Pancreas (tissue), 10 donors: ENCODE data around the gene SMAD4. TPM values are rescaled to one million over a fixed set of nuclear protein-coding genes. Genes with fewer than 3 reads are reported as not detected.

ENCODE experiments used
- ATAC-seq, 4 donors: fragments of 200-7000 bp; cut with Tn5 transposase; one replicate each; pipeline versions ENCODE4 v1.8.0 to v1.9.1; 2020; ENCODE audit warnings: mild to moderate bottlenecking in 4 of 4, moderate library complexity in 4 of 4
- DNase-seq, 6 donors: peaks; one replicate each; pipeline ENCODE4 v3.0.0-alpha.2; 2020
- FAIRE-seq: peaks from 2 replicates; lab custom pipeline; 2012; peaks lifted over from hg19 to GRCh38; lab: Jason Lieb, UNC
- H3K27ac ChIP-seq, 4 donors: fragments of 200-600 bp; sonication (generic); 1 replicate in 3 of 4; 2 replicates in 1 of 4; pipeline versions ENCODE4 v1.5.0 to v1.8.0; 2020
- H3K27me3 ChIP-seq, 4 donors: fragments of 200-600 bp; one replicate each; pipeline ENCODE4 v1.8.0; 2021
- H3K36me3 ChIP-seq, 3 donors: fragments of 200-600 bp; sonication (generic) in 1 of 3; one replicate each; pipeline versions ENCODE4 v1.5.0 to v1.8.0; 2020 to 2021
- H3K4me1 ChIP-seq, 3 donors: fragments of 200-600 bp; one replicate each; pipeline ENCODE4 v1.8.0; 2021
- H3K4me3 ChIP-seq, 4 donors: fragments of 200-600 bp; sonication (generic) in 2 of 4; one replicate each; pipeline versions ENCODE4 v1.5.0 to v1.8.0; 2020 to 2021
- H3K9me3 ChIP-seq, 4 donors: fragments of 200-600 bp; one replicate each; pipeline ENCODE4 v1.8.0; 2021
- CTCF ChIP-seq, 4 donors: fragments of 200-600 bp; sonication (generic) in 3 of 4; IDR thresholded peaks; one replicate each; pipeline versions ENCODE4 v1.5.0 to v1.8.0; 2021; ENCODE audit warnings: antibody characterized with exemption in 4 of 4
- WGBS, 2 donors: extraction: QIAGEN DNeasy Blood & Tissue Kit; methylation state at CpG; one replicate each; pipeline ENCODE4 v1.1.7; 2013; 5-methylcytosine and 5-hydroxymethylcytosine counted together
- intact Hi-C, 3 donors: fragments of 100-400 bp; cut with DNase I; formaldehyde crosslinking; loops; one replicate each; pipeline versions ENCODE4 v1.11.1 to v1.14.2; 2022
- polyA plus RNA-seq, 2 donors: library from polyadenylated mRNA; stranded (reverse); fragments of 200-250 nt; gene quantifications; one replicate each; pipeline ENCODE4 v1.2.3, GENCODE V29; 2013
- total RNA-seq, 6 donors: library from RNA; stranded (reverse); fragmentation: NEBNext Ultra II Directional in 4 of 6; extraction: Animal tissue kit (Norgen Biotek cat#: 25700) in 4 of 6; gene quantifications; one replicate each; pipeline versions ENCODE4 v1.2.1 to v1.2.4, GENCODE V29; 2021 to 2023
- donor health status: healthy with polysubstance abuse.
- donor health status: DM: no; HTN: no; CAD: no; lungs with moderate emphysema.
- donor health status: DM: no; HTN: no; CAD: no.
- donor health status: control.
- donor health status: control.
- donor health status: Bipolar disorder and iron deficiency.
- donor health status: DM: yes; HTN: yes; CAD: no.
- donor health status: DM: no; HTN: no; CAD: no.
- donor health status: DM: no; HTN: no; CAD: no.
- donor health status: DM: yes; HTN: yes; CAD: no.

Gene SMAD4
- total and polyA plus RNA-seq, 8 donors, result 8.6 to 77.6 (median 44.0) TPM

DNA sequence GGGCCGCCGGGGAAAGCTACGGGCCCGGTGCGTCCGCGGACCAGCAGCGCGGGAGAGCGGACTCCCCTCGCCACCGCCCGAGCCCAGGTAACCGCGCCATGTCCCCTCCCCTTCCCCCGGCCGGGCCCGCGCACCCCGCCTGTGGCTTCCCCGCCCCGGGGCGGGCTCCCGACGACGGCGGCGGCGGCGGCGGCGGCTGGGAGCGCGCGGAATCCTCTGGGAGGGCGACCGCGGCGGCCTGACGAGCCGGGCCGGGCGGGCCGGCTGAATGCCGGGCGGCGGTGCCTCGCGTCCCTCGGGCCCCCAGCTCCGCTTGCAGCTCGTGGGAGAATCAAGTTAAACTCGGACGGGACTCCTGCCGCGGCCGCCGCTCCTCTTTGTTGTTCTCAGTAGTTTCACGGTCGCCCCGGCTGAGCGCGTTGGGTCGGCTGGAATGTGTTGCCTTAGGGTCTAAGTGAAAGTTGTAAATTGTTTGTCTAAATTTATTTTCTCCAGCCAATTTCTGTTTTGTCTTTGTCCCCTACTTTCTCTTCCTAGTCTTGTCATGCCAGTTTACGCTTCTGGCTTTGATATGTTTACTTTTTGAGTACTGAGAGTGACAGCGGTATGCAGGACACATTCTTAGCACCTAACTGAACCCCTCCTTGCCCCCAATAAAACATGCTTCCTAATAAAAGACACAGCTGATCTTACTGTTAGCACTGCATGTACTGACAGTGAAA lies 685 bp downstream of the SMAD4 start:
- no peaks in the 10 kb centered on the region for H3K36me3 ChIP-seq
- ATAC-seq, result peak; percentile 72 to 85 (median 78)
- peaks cover 12 to 28% (median 26%) of the 10 kb centered on the region in 3 donors for H3K4me1 ChIP-seq
- FAIRE-seq, result no peak
- no peaks in the 10 kb centered on the region for H3K27me3 ChIP-seq
- intact Hi-C loops, result no loop called here
- H3K4me3 ChIP-seq, result peak overlapping the region; percentile 65 to 75 (median 72)
- no peak for TF ChIP-seq CTCF (IDR thresholded peaks at IDR 0.05)
- H3K9me3 ChIP-seq, result no peaks in the 10 kb centered on the region
- peak; percentile 74 to 92 (median 82) for DNase-seq
- peak overlapping the region; percentile 89 to 99 (median 98) for H3K27ac ChIP-seq
- WGBS, 2 donors, result 0 to 1% methylated on average over 42 to 66 of the region's 66 CpGs

DNA sequence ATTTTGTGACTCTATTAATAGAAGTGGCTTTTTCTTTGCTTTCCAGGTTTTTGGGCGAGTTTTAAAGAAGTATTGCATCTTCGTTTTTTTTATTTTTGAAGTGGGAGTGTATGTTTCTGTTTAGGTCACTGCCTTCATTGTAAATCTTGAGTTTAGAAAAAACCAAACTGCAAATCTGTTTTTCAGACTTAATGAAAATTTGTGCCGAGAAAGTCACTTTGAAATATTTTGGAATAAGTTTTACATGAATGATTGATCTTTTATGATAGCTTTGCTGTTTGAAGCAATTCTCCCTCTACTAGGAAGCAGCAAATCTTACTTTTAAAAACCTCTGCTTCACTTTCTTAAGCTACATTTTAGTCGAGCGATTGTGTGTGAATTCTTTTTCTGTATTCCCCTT lies 2.2 kb downstream of the SMAD4 start:
- peaks cover 12 to 36% (median 30%) of the 10 kb centered on the region in 3 donors for H3K4me1 ChIP-seq
- DNase-seq (no peak), FAIRE-seq (peak; percentile 29), ATAC-seq (no peak)
- peak overlapping the region in 2 of 4 donors; percentile 70 to 73 for H3K4me3 ChIP-seq
- no peaks in the 10 kb centered on the region for H3K27me3 ChIP-seq
- no peak for TF ChIP-seq CTCF (IDR thresholded peaks at IDR 0.05)
- no peaks in the 10 kb centered on the region for H3K36me3 ChIP-seq
- intact Hi-C loops, result no loop called here
- 11 to 12% methylated on average over 5 of the region's 5 CpGs for WGBS, 2 donors
- no peaks in the 10 kb centered on the region for H3K9me3 ChIP-seq
- peak overlapping the region in 1 of 4 donors; percentile 3 for H3K27ac ChIP-seq

DNA sequence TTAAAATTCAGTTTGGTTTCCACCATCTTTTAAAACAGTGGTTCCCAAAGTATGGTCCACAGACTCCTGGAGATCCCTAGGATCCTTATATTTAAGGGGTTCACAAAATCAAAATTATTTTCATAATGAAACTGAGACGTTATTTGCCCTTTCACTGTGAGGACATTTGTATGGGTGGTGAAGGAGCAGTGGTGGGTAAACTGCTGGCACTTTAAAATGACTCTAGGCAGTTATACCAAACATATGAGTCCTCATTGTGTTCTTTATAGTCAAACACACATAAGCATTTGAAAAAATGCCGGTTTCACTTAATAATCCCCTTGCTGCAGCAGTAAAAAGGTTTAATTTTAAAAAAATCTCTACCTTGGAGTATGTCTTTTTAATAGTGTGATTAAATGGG lies 7.2 kb downstream of the SMAD4 start:
- Histone ChIP-seq H3K4me3 (no peak overlapping the region), H3K27ac (peak overlapping the region in 1 of 4 donors; percentile 62), H3K4me1 (peaks cover 19 to 57% (median 46%) of the 10 kb centered on the region in 3 donors), H3K36me3 (no peaks in the 10 kb centered on the region), H3K9me3 (no peaks in the 10 kb centered on the region), H3K27me3 (no peaks in the 10 kb centered on the region)
- intact Hi-C loops, result no loop called here
- WGBS, 2 donors, result 44 to 48% methylated on average over 2 of the region's 2 CpGs
- TF ChIP-seq CTCF (IDR thresholded peaks at IDR 0.05), result no peak
- DNase-seq (no peak), ATAC-seq (no peak), FAIRE-seq (no peak)

DNA sequence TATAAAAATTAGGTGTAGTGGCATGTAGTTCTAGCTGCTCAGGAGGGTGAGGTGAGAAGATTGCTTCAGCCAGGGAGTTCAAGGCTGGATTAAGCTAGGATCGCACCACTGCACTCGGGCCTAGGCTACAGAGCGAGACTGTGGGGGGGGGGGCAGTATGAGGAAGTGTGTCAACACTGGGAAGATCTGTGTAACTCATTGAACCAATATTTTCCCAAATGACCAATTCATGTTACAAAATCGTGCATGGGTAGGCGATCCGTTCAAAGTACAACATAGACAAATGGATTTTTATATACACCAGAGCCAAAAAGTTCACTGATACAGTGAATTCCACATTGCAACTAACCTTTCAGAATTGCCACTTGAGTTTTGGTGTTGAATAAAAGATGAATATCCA lies 8.1 kb downstream of the SMAD4 start:
- H3K4me3 ChIP-seq, result no peak overlapping the region
- FAIRE-seq (no peak), ATAC-seq (peak; percentile 72 to 90 (median 80)), DNase-seq (peak in 2 of 6 donors; percentile 30 to 37)
- no peaks in the 10 kb centered on the region for H3K27me3 ChIP-seq
- no peaks in the 10 kb centered on the region for H3K9me3 ChIP-seq
- intact Hi-C loops, result no loop called here
- TF ChIP-seq CTCF (IDR thresholded peaks at IDR 0.05), result no peak
- peaks cover 19 to 54% (median 42%) of the 10 kb centered on the region in 3 donors for H3K4me1 ChIP-seq
- WGBS, 2 donors, result 13 to 15% methylated on average over 6 of the region's 6 CpGs
- no peaks in the 10 kb centered on the region for H3K36me3 ChIP-seq
- peak overlapping the region in 2 of 4 donors; percentile 30 to 62 for H3K27ac ChIP-seq
